GM04504 (cell line): ENCODE data around the gene SLC25A12.
"Not testable (repeated sequence)": the region's sequence is repeated elsewhere in the genome, so short reads cannot be mapped to it uniquely, and the experiment has no call there.

Experiments used
- DNase-seq: peaks from one replicate; pipeline ENCODE4 v3.0.0-alpha.2; 2012; ENCODE audit warnings: low read depth

Gene SLC25A12

GRCh38 chr2:171789956-171790355, 104.1 kb downstream of the SLC25A12 start:
- no peak for DNase-seq

DNA sequence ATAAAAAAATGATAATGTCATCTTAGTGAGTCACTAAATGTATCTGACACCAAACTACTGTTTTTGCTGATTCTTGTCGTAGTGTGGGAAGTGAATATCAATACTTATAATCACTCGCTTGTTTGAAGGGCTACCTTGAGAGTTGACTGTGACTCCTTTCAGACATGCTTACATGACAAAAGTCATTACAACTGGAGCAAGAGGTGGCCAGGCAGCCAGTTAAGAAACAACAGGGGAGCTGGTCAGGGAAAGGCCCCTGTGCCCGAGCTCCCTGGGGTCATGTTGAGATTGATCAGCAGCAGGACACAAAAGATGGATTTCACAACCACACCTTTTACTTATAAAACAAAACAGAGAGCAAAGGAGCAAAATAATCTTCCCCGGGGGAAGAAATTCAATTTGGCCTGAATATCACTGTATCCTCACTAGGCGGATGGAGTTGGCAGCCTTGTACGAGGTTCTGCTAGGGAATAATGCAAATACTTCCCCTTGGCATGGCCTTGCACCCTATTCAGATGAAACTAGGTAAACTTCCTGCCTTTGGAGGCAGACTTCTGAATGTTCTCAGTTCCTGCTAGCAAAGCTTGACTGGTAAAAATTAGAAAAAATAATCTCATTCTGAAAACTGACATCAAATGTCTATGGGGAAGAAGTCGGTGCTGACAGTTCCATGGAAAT, 105.6 kb downstream of the SLC25A12 start:
- no peak for DNase-seq

- no peak for DNase-seq
These were observed 106.5 kb downstream of the SLC25A12 start for GRCh38 chr2:171787333-171788072.

GRCh38 chr2:171785450-171785849, 108.6 kb downstream of the SLC25A12 start:
- no peak for DNase-seq

- no peak for DNase-seq
These were observed 115.5 kb downstream of the SLC25A12 start for GRCh38 chr2:171778515-171778914.

DNA sequence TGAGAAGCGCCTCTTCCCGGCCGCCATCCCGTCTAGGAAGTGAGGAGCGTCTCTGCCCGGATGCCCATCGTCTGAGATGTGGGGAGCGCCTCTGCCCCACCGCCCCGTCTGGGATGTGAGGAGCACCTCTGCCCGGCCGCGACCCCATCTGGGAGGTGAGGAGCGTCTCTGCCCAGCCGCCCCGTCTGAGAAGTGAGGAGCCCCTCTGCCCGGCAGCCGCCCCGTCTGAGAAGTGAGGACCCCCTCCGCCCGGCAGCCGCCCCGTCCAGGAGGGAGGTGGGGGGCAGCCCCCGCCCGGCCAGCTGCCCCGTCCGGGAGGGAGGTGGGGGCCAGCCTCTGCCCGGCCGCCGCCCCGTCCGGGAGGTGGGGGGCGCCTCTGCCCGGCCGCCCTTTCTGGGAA, 119.5 kb downstream of the SLC25A12 start:
- not testable (repeated sequence) for DNase-seq

GRCh38 chr2:171772373-171772772, 121.7 kb downstream of the SLC25A12 start:
- DNase-seq = no peak

GRCh38 chr2:171771463-171771862, 122.6 kb downstream of the SLC25A12 start:
- no peak for DNase-seq

GRCh38 chr2:171763602-171764001, 130.4 kb downstream of the SLC25A12 start:
- no peak for DNase-seq

DNA sequence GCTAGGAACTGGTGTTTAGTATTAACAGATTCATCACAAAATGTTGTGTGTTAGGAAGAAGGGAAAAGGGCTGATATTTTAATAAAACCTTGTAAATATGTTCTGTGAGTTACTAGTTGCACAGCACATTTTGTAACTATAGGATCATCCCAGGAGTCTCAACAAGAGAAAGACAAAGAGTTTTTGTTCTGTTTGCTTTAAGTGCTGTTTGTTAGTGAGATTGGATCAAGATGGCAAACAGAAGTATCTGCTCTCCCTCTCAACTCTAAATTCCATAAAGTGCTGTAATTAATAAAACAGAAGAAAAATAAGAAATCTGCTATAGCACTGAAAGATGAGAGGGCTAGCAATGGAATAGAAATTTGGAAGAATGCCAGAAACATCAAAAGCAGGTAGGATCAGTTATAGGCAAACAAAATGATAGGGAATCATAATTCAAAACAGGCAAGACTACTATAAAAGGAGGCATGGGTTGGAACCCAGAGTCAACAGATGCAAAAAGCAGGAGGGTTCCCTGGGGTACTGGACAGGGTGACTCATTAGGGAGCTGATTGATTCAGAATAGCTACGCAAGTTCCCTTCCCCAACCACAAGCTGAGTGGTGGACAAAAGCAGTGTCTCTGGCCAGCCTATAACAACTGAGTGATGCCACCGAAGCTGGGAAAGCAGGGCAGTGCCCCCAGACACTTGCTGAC, 131.0 kb downstream of the SLC25A12 start:
- no peak for DNase-seq

GRCh38 chr2:171761176-171761575, 132.9 kb downstream of the SLC25A12 start:
- DNase-seq = not testable (repeated sequence)

DNA sequence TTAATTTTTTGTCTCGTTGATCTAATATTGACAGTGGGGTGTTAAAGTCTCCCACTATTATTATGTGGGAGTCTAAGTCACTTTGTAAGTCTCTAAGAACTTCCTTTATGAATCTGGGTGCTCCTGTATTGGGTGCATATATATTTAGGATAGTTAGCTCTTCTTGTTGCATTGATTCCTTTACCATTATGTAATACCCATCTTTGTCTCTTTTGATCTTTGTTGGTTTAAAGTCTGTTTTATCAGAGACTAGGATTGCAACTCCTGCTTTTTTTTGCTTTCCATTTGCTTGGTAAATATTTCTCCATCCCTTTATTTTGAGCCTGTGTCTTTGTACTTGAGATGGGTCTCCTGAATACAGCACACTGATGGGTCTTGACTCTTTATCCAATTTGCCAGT, 135.3 kb downstream of the SLC25A12 start:
- DNase-seq = not testable (repeated sequence)

DNA sequence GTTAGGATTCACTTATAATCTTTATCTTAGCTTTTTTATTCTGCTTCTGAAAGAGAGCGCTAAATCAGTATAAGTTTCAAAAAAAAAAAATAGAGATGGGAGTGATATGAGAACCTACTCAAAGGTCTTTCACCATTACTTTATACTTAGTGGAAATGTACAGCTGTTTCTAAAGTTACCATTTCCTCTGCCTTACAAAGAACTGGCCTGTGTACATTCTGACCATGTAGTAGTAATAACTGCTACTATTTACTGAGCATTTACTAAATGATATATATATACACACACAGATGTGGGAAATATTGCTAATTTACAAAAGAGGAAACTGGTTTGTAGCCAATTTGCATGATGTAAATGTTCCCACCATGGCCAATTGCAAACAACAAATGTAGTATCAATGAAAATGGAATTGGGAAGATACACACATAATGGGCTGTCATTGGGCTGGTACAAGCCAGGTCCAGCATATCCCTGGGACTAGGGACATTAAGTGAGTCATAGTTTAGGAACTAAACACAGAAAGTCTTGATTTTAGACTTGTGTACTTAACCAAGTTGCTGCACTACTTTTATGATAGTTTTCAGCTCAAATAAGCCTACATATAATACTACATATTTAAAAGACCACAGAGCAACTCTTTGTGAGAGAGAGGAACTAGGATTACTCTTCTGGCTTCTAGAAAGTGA, 139.6 kb downstream of the SLC25A12 start:
- DNase-seq = no peak

DNA sequence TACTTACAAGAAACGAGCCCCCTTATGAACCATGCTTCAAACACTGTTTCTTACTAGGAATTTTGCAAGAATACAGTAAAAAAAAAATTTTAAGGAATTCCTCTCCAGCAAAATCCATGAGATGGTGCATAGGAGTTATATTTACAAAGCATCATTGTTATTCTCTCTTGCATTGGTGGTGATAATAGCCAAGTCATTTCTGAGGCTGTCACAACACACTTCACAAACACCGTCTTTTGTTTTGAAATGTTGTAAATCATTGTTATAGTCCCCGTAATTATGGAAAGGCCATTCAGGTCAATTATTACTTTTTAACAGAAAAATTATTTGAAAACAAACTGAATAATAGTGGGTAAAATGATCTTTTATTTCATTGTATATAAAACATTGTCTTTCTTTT, 146.7 kb downstream of the SLC25A12 start:
- no peak for DNase-seq

DNA sequence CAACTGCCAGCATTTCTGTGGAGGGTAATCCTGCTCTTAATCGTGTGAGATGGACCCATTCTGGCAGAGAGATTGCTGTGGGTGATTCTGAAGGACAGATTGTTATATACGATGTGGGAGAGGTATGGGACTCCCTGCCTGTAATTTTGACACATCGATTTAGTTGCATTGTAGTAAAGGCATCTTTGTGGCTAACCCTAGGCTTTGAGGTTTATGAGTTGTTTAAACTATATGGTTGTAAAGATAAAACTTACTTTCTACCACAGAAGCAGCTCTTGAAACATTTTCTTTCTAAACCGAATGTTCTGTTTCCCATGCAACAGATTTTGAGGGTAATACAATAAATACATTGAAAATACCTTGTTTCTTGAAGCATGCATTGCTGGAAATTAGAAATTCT, 148.2 kb downstream of the SLC25A12 start:
- DNase-seq = no peak

GRCh38 chr2:171745141-171745540, 148.9 kb downstream of the SLC25A12 start:
- DNase-seq = no peak

GRCh38 chr2:171742760-171743159, 151.3 kb downstream of the SLC25A12 start:
- no peak for DNase-seq

- no peak for DNase-seq
These were observed 152.9 kb downstream of the SLC25A12 start for GRCh38 chr2:171741189-171741588.

DNA sequence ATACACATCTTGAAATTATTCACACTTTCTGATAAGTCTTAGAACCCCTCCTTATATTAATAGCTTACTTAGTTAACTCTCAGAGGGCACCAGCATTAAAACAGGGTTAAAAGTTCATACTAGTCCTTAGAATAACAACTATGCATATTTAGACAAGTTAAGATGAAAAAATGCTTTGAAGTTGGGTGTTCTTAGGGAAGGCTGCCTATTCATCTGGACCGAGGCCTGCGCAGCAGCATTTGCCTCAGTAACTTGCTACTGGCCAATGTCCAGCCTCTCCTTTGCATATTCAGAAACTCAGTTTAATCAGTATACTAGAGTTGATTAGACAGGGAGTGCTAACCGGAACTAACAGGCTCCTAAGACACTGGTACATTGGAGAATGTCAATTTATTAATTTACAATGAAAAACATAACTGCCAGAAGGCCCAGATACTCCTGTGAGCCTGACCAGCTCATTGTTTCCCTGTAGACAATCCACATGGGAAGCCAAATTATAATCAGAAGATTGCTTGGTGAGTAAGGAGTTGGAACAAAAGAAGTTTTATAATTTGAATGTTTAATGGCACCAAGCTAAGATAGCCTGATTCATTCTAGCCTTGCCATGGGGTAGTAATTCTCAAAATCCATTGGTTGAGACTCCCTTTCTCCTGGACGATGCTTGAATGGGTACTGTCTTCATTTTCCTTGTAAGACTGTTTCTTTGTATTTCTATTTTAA, 157.9 kb downstream of the SLC25A12 start:
- no peak for DNase-seq
